ENCODE measurements around the gene CAMKMT. TPM values are rescaled to one million over a fixed set of nuclear protein-coding genes. Genes with fewer than 3 reads are reported as not detected.

The CAMKMT gene
- total RNA-seq, 1 experiment from 2014 or later: 17.4 TPM

DNA sequence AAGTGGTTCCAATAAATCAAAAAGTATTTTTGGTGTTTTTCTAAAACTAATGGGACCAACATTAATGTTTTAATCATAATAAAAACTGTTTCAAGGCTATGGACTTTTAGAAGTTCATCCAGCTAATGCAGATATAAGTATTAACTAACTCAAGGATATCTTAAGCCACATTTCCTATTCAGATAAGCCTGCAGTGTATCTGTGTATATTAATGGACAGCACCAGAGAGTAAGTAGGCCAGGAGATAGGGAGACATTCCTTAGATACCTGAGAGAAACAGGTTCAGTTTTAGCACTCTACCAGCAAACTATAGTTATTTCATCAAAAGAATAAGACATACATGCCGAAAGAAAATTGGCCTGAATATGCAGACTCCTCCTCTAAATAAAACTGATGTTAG, 27.8 kb upstream of the CAMKMT start:
- Mint-ChIP-seq H3K4me1 (no peaks in the 10 kb centered on the region), H3K36me3 (ENCODE audit: insufficient read depth in 1 of 3, low read depth in 3 of 3) (peaks cover 13 to 44% (median 26%) of the 10 kb centered on the region in 3 experiments), H3K4me3 (no peak overlapping the region), H3K9me3 (no peaks in the 10 kb centered on the region), H3K27ac (no peak overlapping the region), H3K27me3 (ENCODE audit: low read depth) (no peaks in the 10 kb centered on the region)
- Histone ChIP-seq H2BK120ac (ENCODE audit: low read depth, low read length, poor library complexity, severe bottlenecking) (no peak overlapping the region), H4K91ac (ENCODE audit: insufficient read length, low read depth, low read length) (no peak overlapping the region), H3K18ac (ENCODE audit: insufficient read length, low read depth, low read length) (no peak overlapping the region), H3K23me2 (ENCODE audit: insufficient read length, low read depth, low read length, poor library complexity, severe bottlenecking) (no peaks in the 10 kb centered on the region), H3T11ph (ENCODE audit: low read length) (no peak overlapping the region), H2BK20ac (ENCODE audit: low read depth, low read length, poor library complexity, severe bottlenecking) (no peak overlapping the region), H4K5ac (ENCODE audit: insufficient read length, low read depth, low read length) (no peak overlapping the region), H3K9me3 (ENCODE audit: control insufficient read depth, low read depth, low read length) (no peaks in the 10 kb centered on the region), H3K79me2 (ENCODE audit: insufficient read depth, low read length) (no peaks in the 10 kb centered on the region), H3K27me3 (ENCODE audit: insufficient read depth, low read length) (no peaks in the 10 kb centered on the region), H3K23ac (ENCODE audit: insufficient read length, low read depth, low read length) (no peak overlapping the region), H3K79me1 (ENCODE audit: insufficient read depth, low read depth, low read length, poor library complexity, severe bottlenecking) (no peaks in the 10 kb centered on the region), H3K9ac (ENCODE audit: extremely low read depth, insufficient read length, low read length) (no peak overlapping the region), H4K20me1 (ENCODE audit: control insufficient read depth, insufficient read depth, insufficient read length) (no peaks in the 10 kb centered on the region), H3K27ac (ENCODE audit: insufficient read length, low read depth, low read length) (no peak overlapping the region), H2BK5ac (ENCODE audit: insufficient read length, low read length) (no peak overlapping the region), H2BK15ac (ENCODE audit: low read depth, low read length) (no peak overlapping the region), H2BK12ac (ENCODE audit: insufficient read length, low read depth, low read length) (no peak overlapping the region), H3K14ac (ENCODE audit: insufficient read depth, low read length) (no peak overlapping the region), H2AK5ac (ENCODE audit: insufficient read length, low read length) (no peak overlapping the region), H2AFZ (ENCODE audit: low read length) (no peak overlapping the region), H3K4me1 (ENCODE audit: insufficient read depth, low read length) (no peaks in the 10 kb centered on the region), H3K4ac (ENCODE audit: low read depth, low read length) (no peak overlapping the region), H4K8ac (replicated peaks; ENCODE audit: insufficient read length, low read depth, low read length) (no peak overlapping the region), H3K4me2 (ENCODE audit: insufficient read depth, insufficient read length, low read length) (no peak overlapping the region), H3K56ac (ENCODE audit: insufficient read length, low read depth, low read length) (no peak overlapping the region)
- WGBS (ENCODE audit: extremely low coverage, insufficient read length, low lambda C conversion rate): no CpG with 5 or more reads among the region's 1 CpG
- no peak for DNase-seq
- TF ChIP-seq, protein P1, sequence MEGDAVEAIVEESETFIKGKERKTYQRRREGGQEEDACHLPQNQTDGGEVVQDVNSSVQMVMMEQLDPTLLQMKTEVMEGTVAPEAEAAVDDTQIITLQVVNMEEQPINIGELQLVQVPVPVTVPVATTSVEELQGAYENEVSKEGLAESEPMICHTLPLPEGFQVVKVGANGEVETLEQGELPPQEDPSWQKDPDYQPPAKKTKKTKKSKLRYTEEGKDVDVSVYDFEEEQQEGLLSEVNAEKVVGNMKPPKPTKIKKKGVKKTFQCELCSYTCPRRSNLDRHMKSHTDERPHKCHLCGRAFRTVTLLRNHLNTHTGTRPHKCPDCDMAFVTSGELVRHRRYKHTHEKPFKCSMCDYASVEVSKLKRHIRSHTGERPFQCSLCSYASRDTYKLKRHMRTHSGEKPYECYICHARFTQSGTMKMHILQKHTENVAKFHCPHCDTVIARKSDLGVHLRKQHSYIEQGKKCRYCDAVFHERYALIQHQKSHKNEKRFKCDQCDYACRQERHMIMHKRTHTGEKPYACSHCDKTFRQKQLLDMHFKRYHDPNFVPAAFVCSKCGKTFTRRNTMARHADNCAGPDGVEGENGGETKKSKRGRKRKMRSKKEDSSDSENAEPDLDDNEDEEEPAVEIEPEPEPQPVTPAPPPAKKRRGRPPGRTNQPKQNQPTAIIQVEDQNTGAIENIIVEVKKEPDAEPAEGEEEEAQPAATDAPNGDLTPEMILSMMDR (conservative IDR thresholded peaks at IDR 0.05): no peak

All from H9 (cell line).